Stimulated activated CD4-positive, alpha-beta T cell treated with anti-CD3 and anti-CD28 coated beads, Interleukin-12 subunit alpha, Interleukin-12 subunit beta, amount 100 ng/mL, for 48 hours (primary cell): ENCODE measurements around the gene RAB36.

ENCODE experiments used
- DNase-seq, 3 donors: peaks; one replicate each; pipeline ENCODE4 v3.0.0-alpha.2; 2020; ENCODE audit warnings: low read depth in 2 of 3, low spot score in 1 of 3

RAB36 gene

GRCh38 chr22:23157560-23158515 lies 12.6 kb downstream of the RAB36 start:
- DNase-seq = no peak

GRCh38 chr22:23158516-23159290 lies 13.4 kb downstream of the RAB36 start:
- no peak for DNase-seq

GRCh38 chr22:23159291-23159630 lies 14.0 kb downstream of the RAB36 start:
- DNase-seq = no peak

- DNase-seq = no peak
Observed at GRCh38 chr22:23161029-23161428, 15.8 kb downstream of the RAB36 start.

GRCh38 chr22:23161574-23161973 lies 16.3 kb downstream of the RAB36 start:
- no peak for DNase-seq

GRCh38 chr22:23163665-23164064 lies 18.4 kb downstream of the RAB36 start:
- DNase-seq = no peak

GRCh38 chr22:23164091-23164490 lies 18.8 kb downstream of the RAB36 start:
- no peak for DNase-seq

GRCh38 chr22:23166042-23166831 lies 21.0 kb downstream of the RAB36 start:
- DNase-seq = no peak

GRCh38 chr22:23166841-23167616 lies 21.8 kb downstream of the RAB36 start:
- no peak for DNase-seq

GRCh38 chr22:23168391-23169042 lies 23.2 kb downstream of the RAB36 start:
- no peak for DNase-seq

- DNase-seq = no peak
Observed at GRCh38 chr22:23169043-23169406, 23.7 kb downstream of the RAB36 start.

GRCh38 chr22:23175817-23176644 lies 30.8 kb downstream of the RAB36 start:
- no peak for DNase-seq

GRCh38 chr22:23176645-23177027 lies 31.4 kb downstream of the RAB36 start:
- DNase-seq = no peak

- no peak for DNase-seq
Observed at GRCh38 chr22:23177197-23177596, 31.9 kb downstream of the RAB36 start.

GRCh38 chr22:23178512-23179254 lies 33.4 kb downstream of the RAB36 start:
- DNase-seq = peak in 2 of 3 donors; percentile 52 to 59

GRCh38 chr22:23179381-23180299 lies 34.4 kb downstream of the RAB36 start:
- DNase-seq = no peak

- peak in 1 of 3 donors; percentile 33 for DNase-seq
Observed at GRCh38 chr22:23180301-23180892, 35.1 kb downstream of the RAB36 start, which contains the start of gene BCR. TSS of gene BCR (plus strand) at chr22:23180509. CDS start at chr22:23180961, 452 bp downstream.
